ENCODE data around the gene LRTM2.

The LRTM2 gene

GRCh38 chr12:1839956-1840951 is 19.9 kb downstream of the LRTM2 start:
- no peak overlapping the region for H3K27ac ChIP-seq (ENCODE audit: insufficient read depth in 1 of 2, low read depth in 1 of 2, low read length in 2 of 2, poor library complexity in 1 of 2, severe bottlenecking in 2 of 2)
- no peaks in the 10 kb centered on the region for H3K9me3 ChIP-seq (ENCODE audit: control extremely low read depth in 1 of 5, control insufficient read depth in 4 of 5, insufficient read depth in 2 of 5, low read depth in 1 of 5, low read length in 4 of 5)
- 95% methylated on average over 7 of the region's 24 CpGs for whole genome bisulfite sequencing (ENCODE audit: insufficient coverage)
- H3K36me3 ChIP-seq (ENCODE audit: control insufficient read depth in 4 of 4, insufficient read depth in 4 of 4, low read length in 3 of 4) = no peaks in the 10 kb centered on the region
- no peaks in the 10 kb centered on the region for H3K27me3 ChIP-seq (replicated peaks in 2 of 5; ENCODE audit: control insufficient read depth in 4 of 5, insufficient read depth in 5 of 5, low read length in 4 of 5)
- DNase-seq = no peak
- H3K4me1 ChIP-seq (ENCODE audit: control extremely low read depth in 1 of 4, control insufficient read depth in 4 of 4, insufficient read depth in 4 of 4, low read length in 3 of 4) = peaks cover 0 to 50% (median 12%) of the 10 kb centered on the region in 4 experiments
- no peak overlapping the region for H3K4me3 ChIP-seq (ENCODE audit: control insufficient read depth in 1 of 7, extremely low read depth in 1 of 7, insufficient read depth in 4 of 7, low read depth in 2 of 7, low read length in 6 of 7)
- CTCF ChIA-PET = interaction anchor here (0.8 kb wide), 1 partner anchor 27 kb away, joined by 3 read pairs; no protein-coding TSS in a partner anchor
- POLR2A ChIA-PET = no interaction called here

- peaks cover 0 to 50% (median 12%) of the 10 kb centered on the region in 4 experiments for H3K4me1 ChIP-seq (ENCODE audit: control extremely low read depth in 1 of 4, control insufficient read depth in 4 of 4, insufficient read depth in 4 of 4, low read length in 3 of 4)
- no peak overlapping the region for H3K4me3 ChIP-seq (ENCODE audit: control insufficient read depth in 1 of 7, extremely low read depth in 1 of 7, insufficient read depth in 4 of 7, low read depth in 2 of 7, low read length in 6 of 7)
- no peak for DNase-seq
- no peaks in the 10 kb centered on the region for H3K9me3 ChIP-seq (ENCODE audit: control extremely low read depth in 1 of 5, control insufficient read depth in 4 of 5, insufficient read depth in 2 of 5, low read depth in 1 of 5, low read length in 4 of 5)
- no peaks in the 10 kb centered on the region for H3K27me3 ChIP-seq (replicated peaks in 2 of 5; ENCODE audit: control insufficient read depth in 4 of 5, insufficient read depth in 5 of 5, low read length in 4 of 5)
- no peak overlapping the region for H3K27ac ChIP-seq (ENCODE audit: insufficient read depth in 1 of 2, low read depth in 1 of 2, low read length in 2 of 2, poor library complexity in 1 of 2, severe bottlenecking in 2 of 2)
- 94% methylated on average over 16 of the region's 16 CpGs for WGBS (ENCODE audit: insufficient coverage)
- H3K36me3 ChIP-seq (ENCODE audit: control insufficient read depth in 4 of 4, insufficient read depth in 4 of 4, low read length in 3 of 4) = no peaks in the 10 kb centered on the region
- ChIA-PET CTCF (no interaction called here), POLR2A (no interaction called here)
Observed at GRCh38 chr12:1840981-1841425, 20.6 kb downstream of the LRTM2 start.

- H3K4me1 ChIP-seq (ENCODE audit: control extremely low read depth in 1 of 4, control insufficient read depth in 4 of 4, insufficient read depth in 4 of 4, low read length in 3 of 4) = peaks cover 0 to 50% (median 12%) of the 10 kb centered on the region in 4 experiments
- 100% methylated on average over 12 of the region's 13 CpGs for WGBS (ENCODE audit: insufficient coverage)
- no peaks in the 10 kb centered on the region for H3K27me3 ChIP-seq (replicated peaks in 2 of 5; ENCODE audit: control insufficient read depth in 4 of 5, insufficient read depth in 5 of 5, low read length in 4 of 5)
- POLR2A ChIA-PET = no interaction called here
- no peak for DNase-seq
- no peaks in the 10 kb centered on the region for H3K36me3 ChIP-seq (ENCODE audit: control insufficient read depth in 4 of 4, insufficient read depth in 4 of 4, low read length in 3 of 4)
- CTCF ChIA-PET = no interaction called here
- H3K9me3 ChIP-seq (ENCODE audit: control extremely low read depth in 1 of 5, control insufficient read depth in 4 of 5, insufficient read depth in 2 of 5, low read depth in 1 of 5, low read length in 4 of 5) = no peaks in the 10 kb centered on the region
- H3K27ac ChIP-seq (ENCODE audit: insufficient read depth in 1 of 2, low read depth in 1 of 2, low read length in 2 of 2, poor library complexity in 1 of 2, severe bottlenecking in 2 of 2) = no peak overlapping the region
- H3K4me3 ChIP-seq (ENCODE audit: control insufficient read depth in 1 of 7, extremely low read depth in 1 of 7, insufficient read depth in 4 of 7, low read depth in 2 of 7, low read length in 6 of 7) = no peak overlapping the region
Observed at GRCh38 chr12:1841586-1842182, 21.3 kb downstream of the LRTM2 start.

- Histone ChIP-seq H3K4me3 (ENCODE audit: control insufficient read depth in 1 of 7, extremely low read depth in 1 of 7, insufficient read depth in 4 of 7, low read depth in 2 of 7, low read length in 6 of 7) (peak overlapping the region in 1 of 7 experiments; percentile 21), H3K27ac (ENCODE audit: insufficient read depth in 1 of 2, low read depth in 1 of 2, low read length in 2 of 2, poor library complexity in 1 of 2, severe bottlenecking in 2 of 2) (no peak overlapping the region), H3K36me3 (ENCODE audit: control insufficient read depth in 4 of 4, insufficient read depth in 4 of 4, low read length in 3 of 4) (no peaks in the 10 kb centered on the region), H3K4me1 (ENCODE audit: control extremely low read depth in 1 of 4, control insufficient read depth in 4 of 4, insufficient read depth in 4 of 4, low read length in 3 of 4) (peaks cover 0 to 50% (median 12%) of the 10 kb centered on the region in 4 experiments), H3K27me3 (replicated peaks in 2 of 5; ENCODE audit: control insufficient read depth in 4 of 5, insufficient read depth in 5 of 5, low read length in 4 of 5) (no peaks in the 10 kb centered on the region), H3K9me3 (ENCODE audit: control extremely low read depth in 1 of 5, control insufficient read depth in 4 of 5, insufficient read depth in 2 of 5, low read depth in 1 of 5, low read length in 4 of 5) (no peaks in the 10 kb centered on the region)
- WGBS (ENCODE audit: insufficient coverage) = 65% methylated on average over 8 of the region's 18 CpGs
- CTCF ChIA-PET = no interaction called here
- POLR2A ChIA-PET = no interaction called here
- DNase-seq = peak; percentile 48 to 87 (median 87)
Observed at GRCh38 chr12:1842183-1842904, 22.0 kb downstream of the LRTM2 start.

GRCh38 chr12:1842905-1843640 is 22.7 kb downstream of the LRTM2 start:
- H3K36me3 ChIP-seq (ENCODE audit: control insufficient read depth in 4 of 4, insufficient read depth in 4 of 4, low read length in 3 of 4) = no peaks in the 10 kb centered on the region
- ChIA-PET CTCF (interaction anchor here (1.0 to 1.7 kb wide), 2 partner anchors 31 to 76 kb away, joined by 3 to 5 read pairs; partner anchors contain the start of gene CACNA2D4), POLR2A (no interaction called here)
- peaks cover 0 to 48% (median 12%) of the 10 kb centered on the region in 4 experiments for H3K4me1 ChIP-seq (ENCODE audit: control extremely low read depth in 1 of 4, control insufficient read depth in 4 of 4, insufficient read depth in 4 of 4, low read length in 3 of 4)
- H3K27ac ChIP-seq (ENCODE audit: insufficient read depth in 1 of 2, low read depth in 1 of 2, low read length in 2 of 2, poor library complexity in 1 of 2, severe bottlenecking in 2 of 2) = no peak overlapping the region
- no peaks in the 10 kb centered on the region for H3K9me3 ChIP-seq (ENCODE audit: control extremely low read depth in 1 of 5, control insufficient read depth in 4 of 5, insufficient read depth in 2 of 5, low read depth in 1 of 5, low read length in 4 of 5)
- DNase-seq = no peak
- H3K4me3 ChIP-seq (ENCODE audit: control insufficient read depth in 1 of 7, extremely low read depth in 1 of 7, insufficient read depth in 4 of 7, low read depth in 2 of 7, low read length in 6 of 7) = peak overlapping the region in 1 of 7 experiments; percentile 21
- H3K27me3 ChIP-seq (replicated peaks in 2 of 5; ENCODE audit: control insufficient read depth in 4 of 5, insufficient read depth in 5 of 5, low read length in 4 of 5) = no peaks in the 10 kb centered on the region
- WGBS (ENCODE audit: insufficient coverage) = 98% methylated on average over 8 of the region's 16 CpGs

- H3K4me1 ChIP-seq (ENCODE audit: control extremely low read depth in 1 of 4, control insufficient read depth in 4 of 4, insufficient read depth in 4 of 4, low read length in 3 of 4) = peaks cover 0 to 43% (median 12%) of the 10 kb centered on the region in 4 experiments
- H3K4me3 ChIP-seq (ENCODE audit: control insufficient read depth in 1 of 7, extremely low read depth in 1 of 7, insufficient read depth in 4 of 7, low read depth in 2 of 7, low read length in 6 of 7) = no peak overlapping the region
- CTCF ChIA-PET = interaction anchor here (0.9 to 1.7 kb wide), 3 partner anchors 31 to 91 kb away, joined by 3 to 5 read pairs (median 3); partner anchors contain the start of gene CACNA2D4
- no peaks in the 10 kb centered on the region for H3K36me3 ChIP-seq (ENCODE audit: control insufficient read depth in 4 of 4, insufficient read depth in 4 of 4, low read length in 3 of 4)
- WGBS (ENCODE audit: insufficient coverage) = 87% methylated on average over 3 of the region's 3 CpGs
- DNase-seq = no peak
- H3K27ac ChIP-seq (ENCODE audit: insufficient read depth in 1 of 2, low read depth in 1 of 2, low read length in 2 of 2, poor library complexity in 1 of 2, severe bottlenecking in 2 of 2) = no peak overlapping the region
- no peaks in the 10 kb centered on the region for H3K9me3 ChIP-seq (ENCODE audit: control extremely low read depth in 1 of 5, control insufficient read depth in 4 of 5, insufficient read depth in 2 of 5, low read depth in 1 of 5, low read length in 4 of 5)
- no peaks in the 10 kb centered on the region for H3K27me3 ChIP-seq (replicated peaks in 2 of 5; ENCODE audit: control insufficient read depth in 4 of 5, insufficient read depth in 5 of 5, low read length in 4 of 5)
- POLR2A ChIA-PET = no interaction called here
Observed at GRCh38 chr12:1843641-1844005, 23.3 kb downstream of the LRTM2 start.
